SK-N-SH treated with all-trans-retinoic acid at 6 μM for 48 hours (cell line): ENCODE measurements around the gene POLG.

Source experiments
- ATAC-seq: fragments of 200-7000 bp; cut with Tn5 transposase; 3 replicates; pipeline ENCODE4 v1.9.1; 2020; ENCODE audit warnings: mild to moderate bottlenecking, moderate library complexity
- ARNTL ChIP-seq: fragments of 450-650 bp; formaldehyde crosslinking; IDR thresholded peaks from 2 replicates; pipeline ENCODE4 v1.5.0; 2020; ENCODE audit warnings: low read depth, mild to moderate bottlenecking, moderate library complexity, borderline replicate concordance
- CSDC2 ChIP-seq: fragments of 250-450 bp; sonication (Bioruptor Pico); IDR thresholded peaks from 2 replicates; pipeline ENCODE4 v1.5.0; 2020; ENCODE audit warnings: mild to moderate bottlenecking, moderate library complexity
- GLIS3 ChIP-seq: fragments of 250-450 bp; sonication (Bioruptor Pico); IDR thresholded peaks from 2 replicates; pipeline ENCODE4 v1.5.0; 2020; ENCODE audit warnings: mild to moderate bottlenecking, moderate library complexity
- ISL1 ChIP-seq: fragments of 250-450 bp; sonication (Bioruptor Pico); IDR thresholded peaks from 2 replicates; pipeline ENCODE4 v2.1.2; 2022; ENCODE audit warnings: mild to moderate bottlenecking, moderate library complexity
- PPARA ChIP-seq: fragments of 250-450 bp; sonication (Bioruptor Pico); IDR thresholded peaks from 2 replicates; pipeline ENCODE4 v1.5.0; 2020; ENCODE audit warnings: mild to moderate bottlenecking, borderline replicate concordance
- SNAI2 ChIP-seq: fragments of 250-450 bp; sonication (Bioruptor Pico); IDR thresholded peaks from 2 replicates; pipeline ENCODE4 v1.5.0; 2020; ENCODE audit warnings: mild to moderate bottlenecking, moderate library complexity
- TOX ChIP-seq: fragments of 250-450 bp; sonication (Bioruptor Pico); IDR thresholded peaks from 2 replicates; pipeline ENCODE4 v1.8.0; 2021; ENCODE audit warnings: mild to moderate bottlenecking, moderate library complexity, borderline replicate concordance
- ZC3H10 ChIP-seq: fragments of 250-450 bp; sonication (Bioruptor Pico); IDR thresholded peaks from 2 replicates; pipeline ENCODE4 v1.5.1; 2021; ENCODE audit warnings: mild to moderate bottlenecking, moderate library complexity
- ZFP3 ChIP-seq: fragments of 250-450 bp; sonication (Bioruptor Pico); IDR thresholded peaks from 2 replicates; pipeline ENCODE4 v1.5.0; 2020; ENCODE audit warnings: mild to moderate bottlenecking, moderate library complexity
- ZNF70 ChIP-seq: fragments of 450-650 bp; formaldehyde crosslinking; IDR thresholded peaks from 2 replicates; pipeline ENCODE4 v1.5.0; 2020; ENCODE audit warnings: mild to moderate bottlenecking, moderate library complexity
- TF ChIP-seq, protein P1 (sequence below): fragments of 250-450 bp; sonication (Bioruptor Pico); IDR thresholded peaks from 2 replicates; pipeline ENCODE4 v1.5.1; 2020; ENCODE audit warnings: low read depth, mild to moderate bottlenecking, moderate library complexity
- TF ChIP-seq, protein P2 (sequence below): fragments of 250-450 bp; sonication (Bioruptor Pico); IDR thresholded peaks from 2 replicates; pipeline ENCODE4 v1.8.0; 2021; ENCODE audit warnings: low read depth, mild to moderate bottlenecking, moderate library complexity, borderline replicate concordance
- TF ChIP-seq, protein P3 (sequence below): fragments of 250-450 bp; sonication (Bioruptor Pico); IDR thresholded peaks from 2 replicates; pipeline ENCODE4 v1.5.1; 2021; ENCODE audit warnings: mild to moderate bottlenecking, moderate library complexity
- TF ChIP-seq, protein P4 (sequence below): fragments of 250-450 bp; sonication (Bioruptor Pico); IDR thresholded peaks from 2 replicates; pipeline ENCODE4 v1.5.0; 2020; ENCODE audit warnings: mild to moderate bottlenecking, moderate library complexity
- TF ChIP-seq, protein P5 (sequence below): fragments of 250-450 bp; sonication (Bioruptor Pico); IDR thresholded peaks from 2 replicates; pipeline ENCODE4 v1.8.0; 2020; ENCODE audit warnings: mild to moderate bottlenecking, moderate library complexity, borderline replicate concordance

The POLG gene

DNA sequence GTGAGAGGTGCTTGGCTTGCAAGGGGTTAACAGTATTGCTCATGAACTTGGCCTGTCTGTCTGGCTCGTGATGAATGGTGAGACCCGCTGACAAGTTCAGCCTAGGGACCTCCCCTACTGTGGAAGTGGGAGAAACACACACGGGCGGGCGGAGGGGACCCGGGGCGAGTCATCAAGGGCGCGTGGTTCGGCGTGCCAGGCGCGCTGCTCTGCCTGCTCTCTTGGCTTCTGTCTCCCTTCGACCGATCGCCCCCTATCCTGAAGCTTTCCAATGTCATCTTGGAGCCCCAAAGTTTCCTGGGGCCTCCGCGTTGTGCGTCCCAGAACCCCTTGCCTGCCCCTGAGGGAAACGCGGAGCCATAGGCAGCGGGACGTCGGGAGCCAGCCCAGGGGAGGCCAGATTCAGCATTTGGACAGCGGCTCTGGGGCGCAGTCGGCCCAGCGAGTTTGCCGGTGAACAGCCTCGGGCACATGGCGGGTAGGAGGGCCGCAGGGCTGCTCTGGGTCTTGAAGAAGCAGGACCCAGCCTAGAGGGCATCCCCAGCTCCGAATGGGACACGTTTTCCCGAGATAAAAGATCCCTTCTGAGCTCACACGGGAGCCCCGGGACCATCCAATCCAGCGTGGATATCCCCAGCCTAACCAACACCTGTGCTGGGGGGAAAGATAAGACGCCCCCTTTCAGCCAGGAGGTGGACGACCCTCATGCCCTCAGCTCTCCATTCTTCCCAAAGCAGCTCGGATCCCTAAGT lies 27.0 kb upstream of the POLG start:
- peak; percentile 80 for ATAC-seq
- TF ChIP-seq ZNF70 (CRISPR knock-in tag) (no peak), SNAI2 (0 out of 2 replicates have a peak, but pooled peaks have one; percentile 51), ISL1 (CRISPR knock-in tag) (no peak), ZFP3 (0 out of 2 replicates have a peak, but pooled peaks have one; percentile 28), CSDC2 (CRISPR knock-in tag) (peak; percentile 68; the same call in 1 of the 2 replicates)
- TF ChIP-seq, protein P1, sequence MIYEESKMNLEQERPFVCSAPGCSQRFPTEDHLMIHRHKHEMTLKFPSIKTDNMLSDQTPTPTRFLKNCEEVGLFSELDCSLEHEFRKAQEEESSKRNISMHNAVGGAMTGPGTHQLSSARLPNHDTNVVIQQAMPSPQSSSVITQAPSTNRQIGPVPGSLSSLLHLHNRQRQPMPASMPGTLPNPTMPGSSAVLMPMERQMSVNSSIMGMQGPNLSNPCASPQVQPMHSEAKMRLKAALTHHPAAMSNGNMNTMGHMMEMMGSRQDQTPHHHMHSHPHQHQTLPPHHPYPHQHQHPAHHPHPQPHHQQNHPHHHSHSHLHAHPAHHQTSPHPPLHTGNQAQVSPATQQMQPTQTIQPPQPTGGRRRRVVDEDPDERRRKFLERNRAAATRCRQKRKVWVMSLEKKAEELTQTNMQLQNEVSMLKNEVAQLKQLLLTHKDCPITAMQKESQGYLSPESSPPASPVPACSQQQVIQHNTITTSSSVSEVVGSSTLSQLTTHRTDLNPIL (CRISPR knock-in tag): no peak
- TF ChIP-seq, protein P2, sequence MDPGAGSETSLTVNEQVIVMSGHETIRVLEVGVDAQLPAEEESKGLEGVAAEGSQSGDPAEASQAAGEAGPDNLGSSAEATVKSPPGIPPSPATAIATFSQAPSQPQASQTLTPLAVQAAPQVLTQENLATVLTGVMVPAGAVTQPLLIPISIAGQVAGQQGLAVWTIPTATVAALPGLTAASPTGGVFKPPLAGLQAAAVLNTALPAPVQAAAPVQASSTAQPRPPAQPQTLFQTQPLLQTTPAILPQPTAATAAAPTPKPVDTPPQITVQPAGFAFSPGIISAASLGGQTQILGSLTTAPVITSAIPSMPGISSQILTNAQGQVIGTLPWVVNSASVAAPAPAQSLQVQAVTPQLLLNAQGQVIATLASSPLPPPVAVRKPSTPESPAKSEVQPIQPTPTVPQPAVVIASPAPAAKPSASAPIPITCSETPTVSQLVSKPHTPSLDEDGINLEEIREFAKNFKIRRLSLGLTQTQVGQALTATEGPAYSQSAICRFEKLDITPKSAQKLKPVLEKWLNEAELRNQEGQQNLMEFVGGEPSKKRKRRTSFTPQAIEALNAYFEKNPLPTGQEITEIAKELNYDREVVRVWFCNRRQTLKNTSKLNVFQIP (CRISPR knock-in tag): 0 out of 2 replicates have a peak, but pooled peaks have one; percentile 23
- TF ChIP-seq, all 23 proteins: peak for 4

DNA sequence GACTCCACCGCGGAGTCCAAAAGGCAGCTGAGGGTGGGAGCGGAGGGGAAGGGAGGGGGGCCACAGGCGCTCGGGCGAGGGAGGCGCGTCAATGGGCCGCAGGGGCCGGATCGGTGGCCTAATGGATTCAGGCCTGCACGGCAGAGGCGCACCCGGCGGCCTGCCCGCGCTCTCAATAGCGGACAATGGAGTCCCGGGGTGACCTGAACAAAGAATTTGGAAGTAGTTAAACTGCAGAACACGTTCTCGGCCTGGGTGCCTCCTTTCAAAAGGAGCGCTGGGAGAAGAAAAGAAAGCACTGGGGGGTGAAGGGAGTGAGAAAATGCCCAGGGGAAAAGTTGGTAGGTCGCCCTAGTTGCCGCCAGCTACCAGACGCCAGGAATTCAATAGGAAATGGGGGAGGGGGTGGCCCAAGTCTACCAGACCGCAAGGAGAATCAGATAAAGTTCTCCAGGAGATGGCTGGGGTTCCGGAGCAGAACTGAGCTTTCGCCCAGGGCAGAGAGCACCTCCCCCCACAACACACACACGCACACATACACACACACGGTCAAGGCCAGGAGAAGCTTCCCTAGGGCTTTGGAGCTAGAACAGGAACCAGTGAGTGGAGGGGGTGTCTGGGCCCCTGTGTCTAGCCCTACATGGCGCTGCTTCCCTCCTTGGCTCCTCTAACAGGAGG lies 25.8 kb upstream of the POLG start:
- ATAC-seq: no peak
- TF ChIP-seq, protein P1 (CRISPR knock-in tag): no peak
- no peak for TF ChIP-seq ISL1 (CRISPR knock-in tag)
- TF ChIP-seq, protein P3, sequence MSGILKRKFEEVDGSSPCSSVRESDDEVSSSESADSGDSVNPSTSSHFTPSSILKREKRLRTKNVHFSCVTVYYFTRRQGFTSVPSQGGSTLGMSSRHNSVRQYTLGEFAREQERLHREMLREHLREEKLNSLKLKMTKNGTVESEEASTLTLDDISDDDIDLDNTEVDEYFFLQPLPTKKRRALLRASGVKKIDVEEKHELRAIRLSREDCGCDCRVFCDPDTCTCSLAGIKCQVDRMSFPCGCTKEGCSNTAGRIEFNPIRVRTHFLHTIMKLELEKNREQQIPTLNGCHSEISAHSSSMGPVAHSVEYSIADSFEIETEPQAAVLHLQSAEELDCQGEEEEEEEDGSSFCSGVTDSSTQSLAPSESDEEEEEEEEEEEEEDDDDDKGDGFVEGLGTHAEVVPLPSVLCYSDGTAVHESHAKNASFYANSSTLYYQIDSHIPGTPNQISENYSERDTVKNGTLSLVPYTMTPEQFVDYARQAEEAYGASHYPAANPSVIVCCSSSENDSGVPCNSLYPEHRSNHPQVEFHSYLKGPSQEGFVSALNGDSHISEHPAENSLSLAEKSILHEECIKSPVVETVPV: no peak
- TF ChIP-seq GLIS3 (CRISPR knock-in tag): no peak
- TF ChIP-seq, protein P4, sequence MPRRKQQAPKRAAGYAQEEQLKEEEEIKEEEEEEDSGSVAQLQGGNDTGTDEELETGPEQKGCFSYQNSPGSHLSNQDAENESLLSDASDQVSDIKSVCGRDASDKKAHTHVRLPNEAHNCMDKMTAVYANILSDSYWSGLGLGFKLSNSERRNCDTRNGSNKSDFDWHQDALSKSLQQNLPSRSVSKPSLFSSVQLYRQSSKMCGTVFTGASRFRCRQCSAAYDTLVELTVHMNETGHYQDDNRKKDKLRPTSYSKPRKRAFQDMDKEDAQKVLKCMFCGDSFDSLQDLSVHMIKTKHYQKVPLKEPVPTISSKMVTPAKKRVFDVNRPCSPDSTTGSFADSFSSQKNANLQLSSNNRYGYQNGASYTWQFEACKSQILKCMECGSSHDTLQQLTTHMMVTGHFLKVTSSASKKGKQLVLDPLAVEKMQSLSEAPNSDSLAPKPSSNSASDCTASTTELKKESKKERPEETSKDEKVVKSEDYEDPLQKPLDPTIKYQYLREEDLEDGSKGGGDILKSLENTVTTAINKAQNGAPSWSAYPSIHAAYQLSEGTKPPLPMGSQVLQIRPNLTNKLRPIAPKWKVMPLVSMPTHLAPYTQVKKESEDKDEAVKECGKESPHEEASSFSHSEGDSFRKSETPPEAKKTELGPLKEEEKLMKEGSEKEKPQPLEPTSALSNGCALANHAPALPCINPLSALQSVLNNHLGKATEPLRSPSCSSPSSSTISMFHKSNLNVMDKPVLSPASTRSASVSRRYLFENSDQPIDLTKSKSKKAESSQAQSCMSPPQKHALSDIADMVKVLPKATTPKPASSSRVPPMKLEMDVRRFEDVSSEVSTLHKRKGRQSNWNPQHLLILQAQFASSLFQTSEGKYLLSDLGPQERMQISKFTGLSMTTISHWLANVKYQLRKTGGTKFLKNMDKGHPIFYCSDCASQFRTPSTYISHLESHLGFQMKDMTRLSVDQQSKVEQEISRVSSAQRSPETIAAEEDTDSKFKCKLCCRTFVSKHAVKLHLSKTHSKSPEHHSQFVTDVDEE: no peak
- no peak for TF ChIP-seq ARNTL (CRISPR knock-in tag)
- TF ChIP-seq, protein P5, sequence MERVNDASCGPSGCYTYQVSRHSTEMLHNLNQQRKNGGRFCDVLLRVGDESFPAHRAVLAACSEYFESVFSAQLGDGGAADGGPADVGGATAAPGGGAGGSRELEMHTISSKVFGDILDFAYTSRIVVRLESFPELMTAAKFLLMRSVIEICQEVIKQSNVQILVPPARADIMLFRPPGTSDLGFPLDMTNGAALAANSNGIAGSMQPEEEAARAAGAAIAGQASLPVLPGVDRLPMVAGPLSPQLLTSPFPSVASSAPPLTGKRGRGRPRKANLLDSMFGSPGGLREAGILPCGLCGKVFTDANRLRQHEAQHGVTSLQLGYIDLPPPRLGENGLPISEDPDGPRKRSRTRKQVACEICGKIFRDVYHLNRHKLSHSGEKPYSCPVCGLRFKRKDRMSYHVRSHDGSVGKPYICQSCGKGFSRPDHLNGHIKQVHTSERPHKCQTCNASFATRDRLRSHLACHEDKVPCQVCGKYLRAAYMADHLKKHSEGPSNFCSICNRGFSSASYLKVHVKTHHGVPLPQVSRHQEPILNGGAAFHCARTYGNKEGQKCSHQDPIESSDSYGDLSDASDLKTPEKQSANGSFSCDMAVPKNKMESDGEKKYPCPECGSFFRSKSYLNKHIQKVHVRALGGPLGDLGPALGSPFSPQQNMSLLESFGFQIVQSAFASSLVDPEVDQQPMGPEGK: no peak

DNA sequence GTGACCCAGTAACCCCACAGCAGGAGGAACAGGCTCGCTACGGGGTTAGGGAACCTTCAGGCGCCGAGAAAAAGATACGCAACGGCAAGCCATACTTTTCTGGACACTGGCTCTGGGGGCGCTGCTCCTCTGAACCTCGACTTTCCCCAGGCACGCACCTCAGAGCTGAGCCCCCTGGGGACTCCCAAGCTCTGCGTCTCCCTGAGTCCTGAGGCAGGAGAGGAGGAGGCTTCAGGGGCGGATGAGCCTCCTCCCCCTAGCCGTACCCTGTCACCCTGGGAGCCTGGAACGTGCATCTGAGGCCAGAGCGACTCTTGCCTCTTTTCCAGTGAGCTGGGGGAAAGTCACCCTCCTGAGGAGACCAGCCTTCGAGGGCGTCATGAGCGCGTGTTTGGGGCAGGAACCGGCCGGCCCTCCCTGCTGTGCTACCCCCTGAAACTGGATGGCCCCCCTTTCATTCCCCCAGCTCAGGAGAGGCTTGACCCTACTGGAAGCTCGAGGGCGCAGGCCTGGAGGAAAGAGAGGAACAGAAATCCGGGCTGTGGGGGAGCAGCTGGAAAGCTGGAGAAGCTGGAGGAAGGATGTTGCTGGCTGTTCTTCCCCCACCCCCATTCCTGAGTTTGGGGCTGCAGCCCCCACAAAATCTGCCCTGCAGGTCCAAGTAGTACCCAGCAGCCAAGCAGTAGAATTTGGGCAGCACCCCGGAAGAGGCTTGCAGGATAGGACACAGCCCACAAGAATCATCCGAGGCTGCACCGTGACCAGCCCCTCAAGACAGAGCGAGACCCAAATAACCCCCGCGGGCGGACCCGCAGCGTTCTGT lies 25.1 kb upstream of the POLG start:
- ATAC-seq: no peak
- TF ChIP-seq, protein P2 (CRISPR knock-in tag): no peak
- TF ChIP-seq PPARA (CRISPR knock-in tag) (no peak), TOX (no peak), ZC3H10 (no peak)
